ENCODE measurements around the gene GSTM3.
"Not testable (repeated sequence)": the region's sequence is repeated elsewhere in the genome, so short reads cannot be mapped to it uniquely, and the experiment has no call there.

GSTM3 gene

GRCh38 chr1:109767637-109768334 lies 26.9 kb upstream of the GSTM3 start:
- no peak overlapping the region for H3K4me3 ChIP-seq (ENCODE audit: insufficient read depth, low read depth, low read length)
- H3K9me3 ChIP-seq (ENCODE audit: control insufficient read depth, low read length), result no peaks in the 10 kb centered on the region
- no peaks in the 10 kb centered on the region for H3K4me1 ChIP-seq (ENCODE audit: control insufficient read depth, insufficient read depth, low read length)
- H3K27ac ChIP-seq (ENCODE audit: insufficient read depth, low read depth, low read length, poor library complexity, severe bottlenecking), result no peak overlapping the region
- no peaks in the 10 kb centered on the region for H3K36me3 ChIP-seq (ENCODE audit: control insufficient read depth, insufficient read depth, low read length)
- no peaks in the 10 kb centered on the region for H3K27me3 ChIP-seq (ENCODE audit: control insufficient read depth, insufficient read depth, low read length, poor library complexity, severe bottlenecking)
- 93% methylated on average over 10 of the region's 10 CpGs for WGBS, 2 experiments

GRCh38 chr1:109766991-109767636 lies 26.3 kb upstream of the GSTM3 start:
- not testable (repeated sequence) for H3K27ac ChIP-seq (ENCODE audit: insufficient read depth, low read depth, low read length, poor library complexity, severe bottlenecking); H3K27me3 ChIP-seq (ENCODE audit: control insufficient read depth, insufficient read depth, low read length, poor library complexity, severe bottlenecking); H3K9me3 ChIP-seq (ENCODE audit: control insufficient read depth, low read length); H3K36me3 ChIP-seq (ENCODE audit: control insufficient read depth, insufficient read depth, low read length); H3K4me1 ChIP-seq (ENCODE audit: control insufficient read depth, insufficient read depth, low read length); H3K4me3 ChIP-seq (ENCODE audit: insufficient read depth, low read depth, low read length)
- 92 to 93% methylated on average over 17 of the region's 17 CpGs for WGBS, 2 experiments

GRCh38 chr1:109765896-109766615 lies 25.2 kb upstream of the GSTM3 start:
- no peaks in the 10 kb centered on the region for H3K36me3 ChIP-seq (ENCODE audit: control insufficient read depth, insufficient read depth, low read length)
- WGBS, 2 experiments, result 81 to 86% methylated on average over 13 of the region's 13 CpGs
- no peak overlapping the region for H3K27ac ChIP-seq (ENCODE audit: insufficient read depth, low read depth, low read length, poor library complexity, severe bottlenecking)
- H3K9me3 ChIP-seq (ENCODE audit: control insufficient read depth, low read length), result no peaks in the 10 kb centered on the region
- H3K4me3 ChIP-seq (ENCODE audit: insufficient read depth, low read depth, low read length), result no peak overlapping the region
- H3K27me3 ChIP-seq (ENCODE audit: control insufficient read depth, insufficient read depth, low read length, poor library complexity, severe bottlenecking), result no peaks in the 10 kb centered on the region
- H3K4me1 ChIP-seq (ENCODE audit: control insufficient read depth, insufficient read depth, low read length), result no peaks in the 10 kb centered on the region

- H3K9me3 ChIP-seq (ENCODE audit: control insufficient read depth, low read length), result no peaks in the 10 kb centered on the region
- H3K36me3 ChIP-seq (ENCODE audit: control insufficient read depth, insufficient read depth, low read length), result no peaks in the 10 kb centered on the region
- H3K4me3 ChIP-seq (ENCODE audit: insufficient read depth, low read depth, low read length), result no peak overlapping the region
- no peak overlapping the region for H3K27ac ChIP-seq (ENCODE audit: insufficient read depth, low read depth, low read length, poor library complexity, severe bottlenecking)
- no peaks in the 10 kb centered on the region for H3K4me1 ChIP-seq (ENCODE audit: control insufficient read depth, insufficient read depth, low read length)
- H3K27me3 ChIP-seq (ENCODE audit: control insufficient read depth, insufficient read depth, low read length, poor library complexity, severe bottlenecking), result no peaks in the 10 kb centered on the region
- 90 to 94% methylated on average over 4 of the region's 4 CpGs for WGBS, 2 experiments
Observed at GRCh38 chr1:109765483-109765815, 24.6 kb upstream of the GSTM3 start.

GRCh38 chr1:109764561-109765482 lies 24.0 kb upstream of the GSTM3 start:
- no peaks in the 10 kb centered on the region for H3K27me3 ChIP-seq (ENCODE audit: control insufficient read depth, insufficient read depth, low read length, poor library complexity, severe bottlenecking)
- H3K36me3 ChIP-seq (ENCODE audit: control insufficient read depth, insufficient read depth, low read length), result no peaks in the 10 kb centered on the region
- no peak overlapping the region for H3K27ac ChIP-seq (ENCODE audit: insufficient read depth, low read depth, low read length, poor library complexity, severe bottlenecking)
- 93 to 94% methylated on average over 13 of the region's 13 CpGs for WGBS, 2 experiments
- no peaks in the 10 kb centered on the region for H3K9me3 ChIP-seq (ENCODE audit: control insufficient read depth, low read length)
- H3K4me1 ChIP-seq (ENCODE audit: control insufficient read depth, insufficient read depth, low read length), result no peaks in the 10 kb centered on the region
- H3K4me3 ChIP-seq (ENCODE audit: insufficient read depth, low read depth, low read length), result no peak overlapping the region

GRCh38 chr1:109763646-109764415 lies 23.0 kb upstream of the GSTM3 start, which contains the start of gene EPS8L3:
Gene EPS8L3, minus strand, starts transcription at chr1:109763923. Its CDS starts 2,174 bp downstream, at chr1:109761749.
- no peaks in the 10 kb centered on the region for H3K9me3 ChIP-seq (ENCODE audit: control insufficient read depth, low read length)
- WGBS, 2 experiments, result 93 to 95% methylated on average over 11 of the region's 11 CpGs
- no peak within 1 kb of the TSS for H3K27ac ChIP-seq (ENCODE audit: insufficient read depth, low read depth, low read length, poor library complexity, severe bottlenecking)
- H3K27me3 ChIP-seq (ENCODE audit: control insufficient read depth, insufficient read depth, low read length, poor library complexity, severe bottlenecking), result no peaks in the 10 kb centered on the region
- no peak within 1 kb of the TSS for H3K4me3 ChIP-seq (ENCODE audit: insufficient read depth, low read depth, low read length)
- no peaks in the 10 kb centered on the region for H3K36me3 ChIP-seq (ENCODE audit: control insufficient read depth, insufficient read depth, low read length)
- no peaks in the 10 kb centered on the region for H3K4me1 ChIP-seq (ENCODE audit: control insufficient read depth, insufficient read depth, low read length)

GRCh38 chr1:109762821-109763645 lies 22.2 kb upstream of the GSTM3 start:
- Histone ChIP-seq H3K27me3 (ENCODE audit: control insufficient read depth, insufficient read depth, low read length, poor library complexity, severe bottlenecking) (no peaks in the 10 kb centered on the region), H3K27ac (ENCODE audit: insufficient read depth, low read depth, low read length, poor library complexity, severe bottlenecking) (no peak overlapping the region), H3K4me3 (ENCODE audit: insufficient read depth, low read depth, low read length) (no peak overlapping the region), H3K4me1 (ENCODE audit: control insufficient read depth, insufficient read depth, low read length) (no peaks in the 10 kb centered on the region), H3K9me3 (ENCODE audit: control insufficient read depth, low read length) (no peaks in the 10 kb centered on the region), H3K36me3 (ENCODE audit: control insufficient read depth, insufficient read depth, low read length) (no peaks in the 10 kb centered on the region)
- WGBS, 2 experiments, result 93 to 94% methylated on average over 11 of the region's 11 CpGs

- 92 to 94% methylated on average over 7 of the region's 7 CpGs for WGBS, 2 experiments
- Histone ChIP-seq H3K27ac (ENCODE audit: insufficient read depth, low read depth, low read length, poor library complexity, severe bottlenecking) (no peak overlapping the region), H3K9me3 (ENCODE audit: control insufficient read depth, low read length) (no peaks in the 10 kb centered on the region), H3K27me3 (ENCODE audit: control insufficient read depth, insufficient read depth, low read length, poor library complexity, severe bottlenecking) (no peaks in the 10 kb centered on the region), H3K36me3 (ENCODE audit: control insufficient read depth, insufficient read depth, low read length) (no peaks in the 10 kb centered on the region), H3K4me3 (ENCODE audit: insufficient read depth, low read depth, low read length) (no peak overlapping the region), H3K4me1 (ENCODE audit: control insufficient read depth, insufficient read depth, low read length) (no peaks in the 10 kb centered on the region)
Observed at GRCh38 chr1:109762039-109762585, 21.3 kb upstream of the GSTM3 start.
